ENCODE measurements around the gene PRMT7. TPM values are rescaled to one million over a fixed set of nuclear protein-coding genes. Genes with fewer than 3 reads are reported as not detected.

Gene PRMT7
- total RNA-seq, 1 donor from 2014 or later = 36.7 TPM

DNA sequence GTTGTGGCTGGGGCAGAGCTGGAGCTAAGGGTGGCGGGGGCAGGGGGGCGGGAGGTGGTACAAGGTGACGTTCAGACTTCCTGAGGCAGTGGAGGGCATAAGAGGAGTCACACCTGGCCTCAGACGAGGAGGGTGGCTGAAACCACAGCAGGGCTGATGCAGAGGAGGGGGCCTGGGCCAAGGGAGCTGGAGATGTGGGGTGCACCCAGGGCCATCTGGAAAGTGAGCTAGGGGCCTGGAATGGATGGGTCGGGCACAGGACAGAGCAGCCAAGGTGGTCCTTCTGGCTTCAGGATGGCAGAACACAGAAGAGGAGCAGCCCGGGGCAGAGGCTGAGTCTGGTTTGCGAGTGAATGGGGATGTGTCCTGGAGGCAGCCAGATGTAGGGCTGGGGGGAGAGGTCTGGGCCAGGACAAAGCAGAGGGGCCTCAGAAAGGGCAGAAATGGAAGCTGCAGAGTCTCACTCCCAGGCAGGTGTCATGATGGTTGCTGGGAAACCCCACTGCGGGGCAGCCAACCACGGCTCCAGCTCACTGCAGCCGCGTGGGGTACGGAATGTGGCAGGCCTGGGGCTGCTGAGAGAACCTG lies 57.6 kb downstream of the PRMT7 start:
- Histone ChIP-seq H2AFZ (ENCODE audit: low read depth, low read length) (no peak overlapping the region), H3K4me3 (ENCODE audit: insufficient read depth, low read depth, low read length) (no peak overlapping the region), H4K20me1 (ENCODE audit: insufficient read depth, low read length) (no peaks in the 10 kb centered on the region), H3K4me2 (ENCODE audit: low read length) (no peak overlapping the region), H3K9ac (ENCODE audit: low read length) (no peak overlapping the region), H3K27me3 (ENCODE audit: insufficient read depth, low read length) (peaks cover 2% of the 10 kb centered on the region), H3K4me1 (ENCODE audit: insufficient read depth, low read length) (no peaks in the 10 kb centered on the region), H3K27ac (ENCODE audit: low read depth, low read length) (no peak overlapping the region), H3K36me3 (ENCODE audit: insufficient read depth, low read length) (no peaks in the 10 kb centered on the region), H3K9me3 (ENCODE audit: insufficient read depth, low read depth, low read length) (no peaks in the 10 kb centered on the region), H3K79me2 (ENCODE audit: insufficient read depth, low read length) (no peaks in the 10 kb centered on the region)
- no peak overlapping the region for H3K4me3 Mint-ChIP-seq (ENCODE audit: unreplicated experiment)
- peaks cover 5% of the 10 kb centered on the region for H3K4me1 Mint-ChIP-seq (ENCODE audit: low read depth, unreplicated experiment)
- H3K27me3 Mint-ChIP-seq (ENCODE audit: low read depth, unreplicated experiment) = peaks cover 33% of the 10 kb centered on the region
- FAIRE-seq (no peak), DNase-seq (ENCODE audit: low read depth) (no peak)
- H3K27ac Mint-ChIP-seq (ENCODE audit: unreplicated experiment) = no peak overlapping the region
- TF ChIP-seq EZH2 (IDR thresholded peaks at IDR 0.05; ENCODE audit: insufficient read depth, low read length) = no peak
- TF ChIP-seq, protein P1, sequence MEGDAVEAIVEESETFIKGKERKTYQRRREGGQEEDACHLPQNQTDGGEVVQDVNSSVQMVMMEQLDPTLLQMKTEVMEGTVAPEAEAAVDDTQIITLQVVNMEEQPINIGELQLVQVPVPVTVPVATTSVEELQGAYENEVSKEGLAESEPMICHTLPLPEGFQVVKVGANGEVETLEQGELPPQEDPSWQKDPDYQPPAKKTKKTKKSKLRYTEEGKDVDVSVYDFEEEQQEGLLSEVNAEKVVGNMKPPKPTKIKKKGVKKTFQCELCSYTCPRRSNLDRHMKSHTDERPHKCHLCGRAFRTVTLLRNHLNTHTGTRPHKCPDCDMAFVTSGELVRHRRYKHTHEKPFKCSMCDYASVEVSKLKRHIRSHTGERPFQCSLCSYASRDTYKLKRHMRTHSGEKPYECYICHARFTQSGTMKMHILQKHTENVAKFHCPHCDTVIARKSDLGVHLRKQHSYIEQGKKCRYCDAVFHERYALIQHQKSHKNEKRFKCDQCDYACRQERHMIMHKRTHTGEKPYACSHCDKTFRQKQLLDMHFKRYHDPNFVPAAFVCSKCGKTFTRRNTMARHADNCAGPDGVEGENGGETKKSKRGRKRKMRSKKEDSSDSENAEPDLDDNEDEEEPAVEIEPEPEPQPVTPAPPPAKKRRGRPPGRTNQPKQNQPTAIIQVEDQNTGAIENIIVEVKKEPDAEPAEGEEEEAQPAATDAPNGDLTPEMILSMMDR (IDR thresholded peaks at IDR 0.05; ENCODE audit: insufficient read depth, low read depth, low read length) = no peak
- H3K36me3 Mint-ChIP-seq (ENCODE audit: low read depth, unreplicated experiment) = no peaks in the 10 kb centered on the region
- H3K9me3 Mint-ChIP-seq (ENCODE audit: unreplicated experiment) = no peaks in the 10 kb centered on the region

DNA sequence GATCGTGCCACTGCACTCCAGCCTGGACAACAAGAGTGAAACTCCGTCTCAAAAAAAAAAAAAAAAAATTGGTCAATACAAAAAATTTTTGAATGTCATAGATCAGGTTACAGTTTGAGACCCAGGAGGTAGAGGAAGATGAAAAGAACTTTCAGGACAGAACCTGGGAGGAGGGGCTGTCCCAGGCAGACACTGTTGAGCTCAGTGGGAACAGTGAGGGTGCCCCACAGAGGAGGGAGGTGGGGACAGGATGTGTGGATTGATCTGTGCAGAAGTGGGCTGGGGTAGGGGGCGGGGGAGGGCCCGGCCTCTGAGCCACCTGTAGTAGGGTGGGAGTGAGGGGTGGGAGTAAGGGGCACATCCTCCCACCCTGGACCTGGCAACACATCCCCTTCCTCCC lies 58.3 kb downstream of the PRMT7 start:
- H3K4me3 ChIP-seq (ENCODE audit: insufficient read depth, low read depth, low read length) = no peak overlapping the region
- peaks cover 2% of the 10 kb centered on the region for H3K27me3 ChIP-seq (ENCODE audit: insufficient read depth, low read length)
- Mint-ChIP-seq H3K27ac (ENCODE audit: unreplicated experiment) (no peak overlapping the region), H3K4me3 (ENCODE audit: unreplicated experiment) (no peak overlapping the region), H3K36me3 (ENCODE audit: low read depth, unreplicated experiment) (no peaks in the 10 kb centered on the region), H3K4me1 (ENCODE audit: low read depth, unreplicated experiment) (peaks cover 2% of the 10 kb centered on the region), H3K27me3 (ENCODE audit: low read depth, unreplicated experiment) (peaks cover 38% of the 10 kb centered on the region), H3K9me3 (ENCODE audit: unreplicated experiment) (no peaks in the 10 kb centered on the region)
- no peaks in the 10 kb centered on the region for H3K9me3 ChIP-seq (ENCODE audit: insufficient read depth, low read depth, low read length)
- no peak for FAIRE-seq
- H4K20me1 ChIP-seq (ENCODE audit: insufficient read depth, low read length) = no peaks in the 10 kb centered on the region
- no peaks in the 10 kb centered on the region for H3K79me2 ChIP-seq (ENCODE audit: insufficient read depth, low read length)
- no peak overlapping the region for H3K27ac ChIP-seq (ENCODE audit: low read depth, low read length)
- DNase-seq (ENCODE audit: low read depth) = no peak
- TF ChIP-seq, protein P1 (IDR thresholded peaks at IDR 0.05; ENCODE audit: insufficient read depth, low read depth, low read length) = no peak
- TF ChIP-seq EZH2 (IDR thresholded peaks at IDR 0.05; ENCODE audit: insufficient read depth, low read length) = no peak
- no peak overlapping the region for H3K9ac ChIP-seq (ENCODE audit: low read length)
- no peak overlapping the region for H3K4me2 ChIP-seq (ENCODE audit: low read length)
- no peaks in the 10 kb centered on the region for H3K4me1 ChIP-seq (ENCODE audit: insufficient read depth, low read length)
- H2AFZ ChIP-seq (ENCODE audit: low read depth, low read length) = no peak overlapping the region
- H3K36me3 ChIP-seq (ENCODE audit: insufficient read depth, low read length) = no peaks in the 10 kb centered on the region

Data from astrocyte (in vitro differentiated cells and primary cell).